ENCODE results near the gene MEX3C. TPM values are rescaled to one million over a fixed set of nuclear protein-coding genes. Genes with fewer than 3 reads are reported as not detected.

Gene MEX3C
- total and polyA plus RNA-seq, 2 of the 4 experiments (the other 2 are of a cell fraction), result 26.0 to 50.9 TPM

- peaks cover 7% of the 10 kb centered on the region for H3K4me1 ChIP-seq (ENCODE audit: control insufficient read depth, insufficient read depth, low read length)
- H2BK20ac ChIP-seq (ENCODE audit: low read depth, low read length), result no peak overlapping the region
- H3K27me3 ChIP-seq (ENCODE audit: control insufficient read depth, insufficient read depth, low read length), result no peaks in the 10 kb centered on the region
- no peak overlapping the region for H3K9ac ChIP-seq (ENCODE audit: low read depth, low read length)
- TF ChIP-seq FOS (IDR thresholded peaks at IDR 0.05; ENCODE audit: low read depth, low read length) (no peak), ELK1 (IDR thresholded peaks at IDR 0.05; ENCODE audit: borderline replicate concordance, low read depth, low read length) (no peak), MAZ (IDR thresholded peaks at IDR 0.05; ENCODE audit: borderline replicate concordance, low read depth, low read length) (no peak), SMC3 (IDR thresholded peaks at IDR 0.05; ENCODE audit: low read depth, low read length) (no peak), MAFK (IDR thresholded peaks at IDR 0.05; ENCODE audit: low read depth, low read length) (no peak), CEBPB (IDR thresholded peaks at IDR 0.05; ENCODE audit: low read depth, low read length) (no peak), POLR2A (IDR thresholded peaks at IDR 0.05; ENCODE audit: low read depth, low read length) (no peak), CHD1 (IDR thresholded peaks at IDR 0.05; ENCODE audit: low read depth, low read length) (no peak)
- H2BK5ac ChIP-seq (ENCODE audit: low read depth, low read length, poor library complexity, severe bottlenecking), result no peak overlapping the region
- ATAC-seq (ENCODE audit: low read depth), result no peak
- CTCF ChIA-PET, result interaction anchor here (0.9 kb wide), 1 partner anchor 14 kb away, joined by 3 read pairs; no protein-coding TSS in a partner anchor
- peaks cover 5% of the 10 kb centered on the region for H3K9me1 ChIP-seq (ENCODE audit: insufficient read depth, low read length)
- no peak overlapping the region for H2AFZ ChIP-seq (replicated peaks; ENCODE audit: low read length, poor library complexity)
- in situ Hi-C loops (cut with MboI; ENCODE audit: low sequenced_read_pairs), result no loop called here
- H3K27ac ChIP-seq (ENCODE audit: insufficient read depth, low read length), result no peak overlapping the region
- H3K23ac ChIP-seq (ENCODE audit: low read depth, low read length), result no peak overlapping the region; the same call in 1 of the 2 replicates
- H4K91ac ChIP-seq (ENCODE audit: insufficient read depth, low read depth, low read length), result no peak overlapping the region
- H3K4me3 ChIP-seq (ENCODE audit: insufficient read depth, low read depth, low read length), result no peak overlapping the region
- H3K79me1 ChIP-seq (ENCODE audit: low read depth in 1 of 2, low read length in 2 of 2), result peaks cover 0 to 45% of the 10 kb centered on the region in 2 experiments; a peak in 2 of 4 replicates
- H2AK9ac ChIP-seq (replicated peaks; ENCODE audit: low read depth, low read length, poor library complexity), result no peak overlapping the region
- no peak overlapping the region for H2BK15ac ChIP-seq (ENCODE audit: low read depth, low read length)
- POLR2A ChIA-PET (ENCODE audit: unreplicated experiment), result no interaction called here
- no TSS peak for BruUV-seq (replicated peaks)
- H3K4ac ChIP-seq (ENCODE audit: low read depth, low read length), result no peak overlapping the region
- no peaks in the 10 kb centered on the region for H3K36me3 ChIP-seq (ENCODE audit: control insufficient read depth, insufficient read depth, low read length)
- dilution Hi-C loops (cut with HindIII; ENCODE audit: low sequenced_read_pairs, unreplicated experiment), result no loop called here
- H3K9me3 ChIP-seq (ENCODE audit: control insufficient read depth, insufficient read depth, low read length), result no peaks in the 10 kb centered on the region
- no peak overlapping the region for H3K4me2 ChIP-seq (ENCODE audit: low read depth, low read length)
- H3K56ac ChIP-seq (ENCODE audit: extremely low read depth, insufficient read depth, low read length), result no peak overlapping the region
- H4K8ac ChIP-seq (ENCODE audit: low read depth in 2 of 2, low read length in 2 of 2), result no peak overlapping the region
- peaks cover 73% of the 10 kb centered on the region for H4K20me1 ChIP-seq (ENCODE audit: insufficient read depth, low read length)
- no CpG with 5 or more reads among the region's 2 CpGs for WGBS, 2 experiments (ENCODE audit: extremely low coverage in 2 of 2, insufficient read length in 1 of 2)
- H3K18ac ChIP-seq (ENCODE audit: low read depth, low read length), result no peak overlapping the region
- no peak overlapping the region for H2AK5ac ChIP-seq (ENCODE audit: low read depth, low read length)
- no peak overlapping the region for H3K14ac ChIP-seq (replicated peaks; ENCODE audit: low read depth, low read length)
- H2BK120ac ChIP-seq (ENCODE audit: low read depth, low read length), result no peak overlapping the region
- DNase-seq, result no peak
- H4K5ac ChIP-seq (ENCODE audit: low read depth, low read length), result no peak overlapping the region
- intact Hi-C loops (cut with micrococcal nuclease), result loop anchor here (10.0 kb wide), 1 partner anchor 227 kb away; the partner anchor contains the start of gene ELAC1
Measured at GRCh38 chr18:51192026-51192425, 5.5 kb downstream of the MEX3C start.
